SK-N-SH treated with all-trans-retinoic acid at 6 μM for 48 hours (cell line): Measurements from ENCODE around the gene RAB31.
A peak's percentile ranks its signal among the peaks of the same experiment; 100 is the strongest.

Source experiments
- ATAC-seq: fragments of 200-7000 bp; cut with Tn5 transposase; 3 replicates; pipeline ENCODE4 v1.9.1; 2020; ENCODE audit warnings: mild to moderate bottlenecking, moderate library complexity
- CREB5 ChIP-seq: fragments of 250-450 bp; sonication (Bioruptor Pico); IDR thresholded peaks from 2 replicates; pipeline ENCODE4 v1.5.1; 2020; ENCODE audit warnings: low read depth, mild to moderate bottlenecking, moderate library complexity
- CSRNP3 ChIP-seq: fragments of 250-450 bp; sonication (Bioruptor Pico); IDR thresholded peaks from 2 replicates; pipeline ENCODE4 v1.5.1; 2021; ENCODE audit warnings: mild to moderate bottlenecking, moderate library complexity
- ESRRG ChIP-seq: fragments of 250-450 bp; sonication (Bioruptor Pico); IDR thresholded peaks from 2 replicates; pipeline ENCODE4 v1.6.1; 2021; ENCODE audit warnings: mild to moderate bottlenecking
- GLIS3 ChIP-seq: fragments of 250-450 bp; sonication (Bioruptor Pico); IDR thresholded peaks from 2 replicates; pipeline ENCODE4 v1.5.0; 2020; ENCODE audit warnings: mild to moderate bottlenecking, moderate library complexity
- OSR1 ChIP-seq: fragments of 250-450 bp; sonication (Bioruptor Pico); IDR thresholded peaks from 2 replicates; pipeline ENCODE4 v1.8.0; 2022; ENCODE audit warnings: moderate library complexity, mild to moderate bottlenecking, inconsistent platforms
- PATZ1 ChIP-seq: fragments of 250-450 bp; sonication (Bioruptor Pico); IDR thresholded peaks from 2 replicates; pipeline ENCODE4 v1.8.0; 2020; ENCODE audit warnings: mild to moderate bottlenecking, moderate library complexity, borderline replicate concordance
- POU6F1 ChIP-seq: fragments of 250-450 bp; sonication (Bioruptor Pico); IDR thresholded peaks from 2 replicates; pipeline ENCODE4 v1.8.0; 2021; ENCODE audit warnings: low read depth, mild to moderate bottlenecking, moderate library complexity, borderline replicate concordance
- PPARA ChIP-seq: fragments of 250-450 bp; sonication (Bioruptor Pico); IDR thresholded peaks from 2 replicates; pipeline ENCODE4 v1.5.0; 2020; ENCODE audit warnings: mild to moderate bottlenecking, borderline replicate concordance
- RARB ChIP-seq: fragments of 250-450 bp; sonication (Bioruptor Pico); IDR thresholded peaks from 2 replicates; pipeline ENCODE4 v1.8.0; 2021; ENCODE audit warnings: mild to moderate bottlenecking, moderate library complexity
- SNAI2 ChIP-seq: fragments of 250-450 bp; sonication (Bioruptor Pico); IDR thresholded peaks from 2 replicates; pipeline ENCODE4 v1.5.0; 2020; ENCODE audit warnings: mild to moderate bottlenecking, moderate library complexity
- TCF4 ChIP-seq: fragments of 250-450 bp; sonication (Bioruptor Pico); IDR thresholded peaks from 2 replicates; pipeline ENCODE4 v1.8.0; 2021; ENCODE audit warnings: mild to moderate bottlenecking, moderate library complexity, borderline replicate concordance
- TOX ChIP-seq: fragments of 250-450 bp; sonication (Bioruptor Pico); IDR thresholded peaks from 2 replicates; pipeline ENCODE4 v1.8.0; 2021; ENCODE audit warnings: mild to moderate bottlenecking, moderate library complexity, borderline replicate concordance
- TSHZ2 ChIP-seq: fragments of 250-450 bp; sonication (Bioruptor Pico); IDR thresholded peaks from 2 replicates; pipeline ENCODE4 v1.5.0; 2020; ENCODE audit warnings: mild to moderate bottlenecking, moderate library complexity
- ZC3H10 ChIP-seq: fragments of 250-450 bp; sonication (Bioruptor Pico); IDR thresholded peaks from 2 replicates; pipeline ENCODE4 v1.5.1; 2021; ENCODE audit warnings: mild to moderate bottlenecking, moderate library complexity
- ZFP3 ChIP-seq: fragments of 250-450 bp; sonication (Bioruptor Pico); IDR thresholded peaks from 2 replicates; pipeline ENCODE4 v1.5.0; 2020; ENCODE audit warnings: mild to moderate bottlenecking, moderate library complexity
- ZFP30 ChIP-seq: fragments of 450-650 bp; formaldehyde crosslinking; IDR thresholded peaks from 2 replicates; pipeline ENCODE4 v1.5.0; 2022; ENCODE audit warnings: mild to moderate bottlenecking, moderate library complexity

RAB31 gene

GRCh38 chr18:9742524-9743131, 34.5 kb downstream of the RAB31 start:
- no peak for TF ChIP-seq CSRNP3 (CRISPR knock-in tag)
- TF ChIP-seq GLIS3 (CRISPR knock-in tag), result no peak
- no peak for TF ChIP-seq ZFP30
- TF ChIP-seq SNAI2 (CRISPR knock-in tag), result no peak
- TF ChIP-seq PATZ1, result no peak
- TF ChIP-seq OSR1 (CRISPR knock-in tag), result no peak
- TF ChIP-seq CREB5 (CRISPR knock-in tag), result no peak
- no peak for TF ChIP-seq ZC3H10 (CRISPR knock-in tag)
- TF ChIP-seq TOX, result no peak
- TF ChIP-seq TSHZ2 (CRISPR knock-in tag), result no peak
- no peak for TF ChIP-seq ZFP3 (CRISPR knock-in tag)
- TF ChIP-seq TCF4 (CRISPR knock-in tag), result no peak
- TF ChIP-seq PPARA, result no peak
- no peak for TF ChIP-seq ESRRG (CRISPR knock-in tag)
- TF ChIP-seq RARB (CRISPR knock-in tag), result no peak
- peak; percentile 64 for ATAC-seq

- TF ChIP-seq PATZ1, result no peak
- TF ChIP-seq PPARA, result no peak
- TF ChIP-seq ZC3H10 (CRISPR knock-in tag), result no peak
- TF ChIP-seq CSRNP3 (CRISPR knock-in tag), result no peak
- TF ChIP-seq ESRRG (CRISPR knock-in tag), result no peak
- no peak for TF ChIP-seq POU6F1 (CRISPR knock-in tag)
- no peak for TF ChIP-seq OSR1 (CRISPR knock-in tag)
- TF ChIP-seq GLIS3 (CRISPR knock-in tag), result no peak
- TF ChIP-seq, all 23 proteins: peak for 0
- peak; percentile 86 for ATAC-seq
Measured at GRCh38 chr18:9743200-9744016, 35.3 kb downstream of the RAB31 start.
